Tibial nerve (tissue), 3 donors: Measurements from ENCODE around the gene PANX3.

Experiments
- POLR2A ChIP-seq, 2 donors: fragments of 450-650 bp; IDR thresholded peaks; one replicate each; pipeline ENCODE4 v1.6.1; 2017; ENCODE audit warnings: antibody characterized with exemption in 2 of 2, mild to moderate bottlenecking in 2 of 2, moderate library complexity in 2 of 2
- TF ChIP-seq, protein P1 (sequence below), 5 experiments: fragments of 200-600 bp in 3 of 5; fragments of 450-650 bp in 2 of 5; sonication (generic) in 3 of 5; IDR thresholded peaks; one replicate each; pipeline ENCODE4 v1.5.1; 2016 to 2019; ENCODE audit warnings: antibody characterized with exemption in 5 of 5, mild to moderate bottlenecking in 3 of 5, moderate library complexity in 2 of 5

GRCh38 chr11:124633355-124633754 is 22.1 kb downstream of the PANX3 start:
- no peak for TF ChIP-seq POLR2A (IDR thresholded peaks at IDR 0.05)
- TF ChIP-seq, protein P1, sequence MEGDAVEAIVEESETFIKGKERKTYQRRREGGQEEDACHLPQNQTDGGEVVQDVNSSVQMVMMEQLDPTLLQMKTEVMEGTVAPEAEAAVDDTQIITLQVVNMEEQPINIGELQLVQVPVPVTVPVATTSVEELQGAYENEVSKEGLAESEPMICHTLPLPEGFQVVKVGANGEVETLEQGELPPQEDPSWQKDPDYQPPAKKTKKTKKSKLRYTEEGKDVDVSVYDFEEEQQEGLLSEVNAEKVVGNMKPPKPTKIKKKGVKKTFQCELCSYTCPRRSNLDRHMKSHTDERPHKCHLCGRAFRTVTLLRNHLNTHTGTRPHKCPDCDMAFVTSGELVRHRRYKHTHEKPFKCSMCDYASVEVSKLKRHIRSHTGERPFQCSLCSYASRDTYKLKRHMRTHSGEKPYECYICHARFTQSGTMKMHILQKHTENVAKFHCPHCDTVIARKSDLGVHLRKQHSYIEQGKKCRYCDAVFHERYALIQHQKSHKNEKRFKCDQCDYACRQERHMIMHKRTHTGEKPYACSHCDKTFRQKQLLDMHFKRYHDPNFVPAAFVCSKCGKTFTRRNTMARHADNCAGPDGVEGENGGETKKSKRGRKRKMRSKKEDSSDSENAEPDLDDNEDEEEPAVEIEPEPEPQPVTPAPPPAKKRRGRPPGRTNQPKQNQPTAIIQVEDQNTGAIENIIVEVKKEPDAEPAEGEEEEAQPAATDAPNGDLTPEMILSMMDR (IDR thresholded peaks at IDR 0.05) = no peak
